ENCODE data around the gene CDH4. TPM values are rescaled to one million over a fixed set of nuclear protein-coding genes. Genes with fewer than 3 reads are reported as not detected.

Gene CDH4
- total RNA-seq, 1 experiment from 2014 or later: not detected

GRCh38 chr20:61313396-61313795, 61.3 kb downstream of the CDH4 start:
- intact Hi-C loops (cut with micrococcal nuclease; ENCODE audit: unreplicated experiment): no loop called here
- Mint-ChIP-seq H3K27ac (ENCODE audit: unreplicated experiment) (no peak overlapping the region), H3K36me3 (ENCODE audit: insufficient read depth, unreplicated experiment) (no peaks in the 10 kb centered on the region), H3K4me3 (ENCODE audit: unreplicated experiment) (no peak overlapping the region), H3K27me3 (ENCODE audit: insufficient read depth, unreplicated experiment) (peaks cover 19% of the 10 kb centered on the region), H3K4me1 (ENCODE audit: low read depth, unreplicated experiment) (no peaks in the 10 kb centered on the region), H3K9me3 (ENCODE audit: unreplicated experiment) (no peaks in the 10 kb centered on the region)
- no TSS peak for BruUV-seq (replicated peaks)
- H3K27me3 ChIP-seq (replicated peaks; ENCODE audit: control insufficient read depth, insufficient read depth, low read length): no peaks in the 10 kb centered on the region
- H3K36me3 ChIP-seq (ENCODE audit: control insufficient read depth, insufficient read depth, low read length): no peaks in the 10 kb centered on the region
- TF ChIP-seq CTCF (IDR thresholded peaks at IDR 0.05; ENCODE audit: insufficient read depth in 1 of 2, low read depth in 1 of 2, low read length in 1 of 2, severe bottlenecking in 1 of 2, unreplicated experiment in 1 of 2): no peak
- H3K4me3 ChIP-seq (ENCODE audit: low read depth, low read length): no peak overlapping the region
- no peaks in the 10 kb centered on the region for H3K9me3 ChIP-seq
- ChIA-PET POLR2A (no interaction called here), CTCF (no interaction called here)
- DNase-seq: no peak
- no peaks in the 10 kb centered on the region for H3K4me1 ChIP-seq

GRCh38 chr20:61314326-61315010, 62.4 kb downstream of the CDH4 start:
- no peaks in the 10 kb centered on the region for H3K4me1 ChIP-seq
- TF ChIP-seq CTCF (IDR thresholded peaks at IDR 0.05; ENCODE audit: insufficient read depth in 1 of 2, low read depth in 1 of 2, low read length in 1 of 2, severe bottlenecking in 1 of 2, unreplicated experiment in 1 of 2): no peak
- no peak overlapping the region for H3K4me3 ChIP-seq (ENCODE audit: low read depth, low read length)
- CTCF ChIA-PET: no interaction called here
- no peak overlapping the region for H3K27ac Mint-ChIP-seq (ENCODE audit: unreplicated experiment)
- no peaks in the 10 kb centered on the region for H3K9me3 ChIP-seq
- H3K27me3 ChIP-seq (replicated peaks; ENCODE audit: control insufficient read depth, insufficient read depth, low read length): no peaks in the 10 kb centered on the region
- H3K36me3 ChIP-seq (ENCODE audit: control insufficient read depth, insufficient read depth, low read length): no peaks in the 10 kb centered on the region
- no peaks in the 10 kb centered on the region for H3K36me3 Mint-ChIP-seq (ENCODE audit: insufficient read depth, unreplicated experiment)
- no peaks in the 10 kb centered on the region for H3K4me1 Mint-ChIP-seq (ENCODE audit: low read depth, unreplicated experiment)
- POLR2A ChIA-PET: no interaction called here
- BruUV-seq (replicated peaks): no TSS peak
- DNase-seq: no peak
- H3K9me3 Mint-ChIP-seq (ENCODE audit: unreplicated experiment): no peaks in the 10 kb centered on the region
- intact Hi-C loops (cut with micrococcal nuclease; ENCODE audit: unreplicated experiment): no loop called here
- H3K27me3 Mint-ChIP-seq (ENCODE audit: insufficient read depth, unreplicated experiment): peaks cover 19% of the 10 kb centered on the region
- H3K4me3 Mint-ChIP-seq (ENCODE audit: unreplicated experiment): no peak overlapping the region

- ChIA-PET CTCF (no interaction called here), POLR2A (no interaction called here)
- no peaks in the 10 kb centered on the region for H3K36me3 ChIP-seq (ENCODE audit: control insufficient read depth, insufficient read depth, low read length)
- TF ChIP-seq CTCF (IDR thresholded peaks at IDR 0.05; ENCODE audit: insufficient read depth in 1 of 2, low read depth in 1 of 2, low read length in 1 of 2, severe bottlenecking in 1 of 2, unreplicated experiment in 1 of 2): no peak
- no peaks in the 10 kb centered on the region for H3K4me1 Mint-ChIP-seq (ENCODE audit: low read depth, unreplicated experiment)
- H3K9me3 ChIP-seq: no peaks in the 10 kb centered on the region
- intact Hi-C loops (cut with micrococcal nuclease; ENCODE audit: unreplicated experiment): no loop called here
- H3K27me3 ChIP-seq (replicated peaks; ENCODE audit: control insufficient read depth, insufficient read depth, low read length): no peaks in the 10 kb centered on the region
- no peak overlapping the region for H3K27ac Mint-ChIP-seq (ENCODE audit: unreplicated experiment)
- no peaks in the 10 kb centered on the region for H3K4me1 ChIP-seq
- DNase-seq: no peak
- BruUV-seq (replicated peaks): no TSS peak
- H3K4me3 Mint-ChIP-seq (ENCODE audit: unreplicated experiment): no peak overlapping the region
- H3K4me3 ChIP-seq (ENCODE audit: low read depth, low read length): no peak overlapping the region
- H3K27me3 Mint-ChIP-seq (ENCODE audit: insufficient read depth, unreplicated experiment): peaks cover 23% of the 10 kb centered on the region
- H3K9me3 Mint-ChIP-seq (ENCODE audit: unreplicated experiment): no peaks in the 10 kb centered on the region
- H3K36me3 Mint-ChIP-seq (ENCODE audit: insufficient read depth, unreplicated experiment): no peaks in the 10 kb centered on the region
Observed at GRCh38 chr20:61315319-61315718, 63.3 kb downstream of the CDH4 start.
